ENCODE results near the gene MMP27.

The MMP27 gene

GRCh38 chr11:102664001-102664752 is 41.4 kb downstream of the MMP27 start:
- Histone ChIP-seq H3K79me2 (ENCODE audit: control insufficient read depth, insufficient read depth, low read length, unreplicated experiment) (no peaks in the 10 kb centered on the region), H3K4me3 (ENCODE audit: low read depth, low read length) (no peak overlapping the region), H3K4me1 (ENCODE audit: control insufficient read depth, insufficient read depth, low read length, unreplicated experiment) (no peaks in the 10 kb centered on the region), H2AFZ (ENCODE audit: low read length, unreplicated experiment) (no peak overlapping the region), H3K27me3 (ENCODE audit: insufficient read depth, low read length) (0 out of 2 replicates have a peak, but pooled peaks cover 7% of the 10 kb centered on the region), H3K27ac (ENCODE audit: low read depth, low read length) (no peak overlapping the region), H3K36me3 (ENCODE audit: insufficient read depth, low read length) (no peaks in the 10 kb centered on the region)

GRCh38 chr11:102662607-102663006 is 43.0 kb downstream of the MMP27 start:
- Histone ChIP-seq H3K4me3 (ENCODE audit: low read depth, low read length) (no peak overlapping the region), H2AFZ (ENCODE audit: low read length, unreplicated experiment) (no peak overlapping the region), H3K4me1 (ENCODE audit: control insufficient read depth, insufficient read depth, low read length, unreplicated experiment) (no peaks in the 10 kb centered on the region), H3K27ac (ENCODE audit: low read depth, low read length) (no peak overlapping the region), H3K36me3 (ENCODE audit: insufficient read depth, low read length) (no peaks in the 10 kb centered on the region), H3K79me2 (ENCODE audit: control insufficient read depth, insufficient read depth, low read length, unreplicated experiment) (no peaks in the 10 kb centered on the region), H3K27me3 (ENCODE audit: insufficient read depth, low read length) (peaks cover 9% of the 10 kb centered on the region)

- Histone ChIP-seq H3K4me3 (ENCODE audit: low read depth, low read length) (no peak overlapping the region), H3K79me2 (ENCODE audit: control insufficient read depth, insufficient read depth, low read length, unreplicated experiment) (no peaks in the 10 kb centered on the region), H2AFZ (ENCODE audit: low read length, unreplicated experiment) (no peak overlapping the region), H3K27ac (ENCODE audit: low read depth, low read length) (no peak overlapping the region), H3K36me3 (ENCODE audit: insufficient read depth, low read length) (no peaks in the 10 kb centered on the region), H3K4me1 (ENCODE audit: control insufficient read depth, insufficient read depth, low read length, unreplicated experiment) (no peaks in the 10 kb centered on the region), H3K27me3 (ENCODE audit: insufficient read depth, low read length) (peaks cover 22% of the 10 kb centered on the region)
These were observed 44.5 kb downstream of the MMP27 start for GRCh38 chr11:102661040-102661439.

- peaks cover 29% of the 10 kb centered on the region for H3K27me3 ChIP-seq (ENCODE audit: insufficient read depth, low read length)
- no peaks in the 10 kb centered on the region for H3K79me2 ChIP-seq (ENCODE audit: control insufficient read depth, insufficient read depth, low read length, unreplicated experiment)
- H2AFZ ChIP-seq (ENCODE audit: low read length, unreplicated experiment): no peak overlapping the region
- no peak overlapping the region for H3K4me3 ChIP-seq (ENCODE audit: low read depth, low read length)
- H3K4me1 ChIP-seq (ENCODE audit: control insufficient read depth, insufficient read depth, low read length, unreplicated experiment): no peaks in the 10 kb centered on the region
- no peak overlapping the region for H3K27ac ChIP-seq (ENCODE audit: low read depth, low read length)
- no peaks in the 10 kb centered on the region for H3K36me3 ChIP-seq (ENCODE audit: insufficient read depth, low read length)
These were observed 49.0 kb downstream of the MMP27 start for GRCh38 chr11:102656528-102656927.

- H3K4me3 ChIP-seq (ENCODE audit: low read depth, low read length): no peak overlapping the region
- H3K4me1 ChIP-seq (ENCODE audit: control insufficient read depth, insufficient read depth, low read length, unreplicated experiment): no peaks in the 10 kb centered on the region
- no peak overlapping the region for H2AFZ ChIP-seq (ENCODE audit: low read length, unreplicated experiment)
- H3K36me3 ChIP-seq (ENCODE audit: insufficient read depth, low read length): no peaks in the 10 kb centered on the region
- no peak overlapping the region for H3K27ac ChIP-seq (ENCODE audit: low read depth, low read length)
- H3K27me3 ChIP-seq (ENCODE audit: insufficient read depth, low read length): peaks cover 29% of the 10 kb centered on the region
- no peaks in the 10 kb centered on the region for H3K79me2 ChIP-seq (ENCODE audit: control insufficient read depth, insufficient read depth, low read length, unreplicated experiment)
These were observed 50.0 kb downstream of the MMP27 start for GRCh38 chr11:102655547-102655946.

- Histone ChIP-seq H3K79me2 (ENCODE audit: control insufficient read depth, insufficient read depth, low read length, unreplicated experiment) (no peaks in the 10 kb centered on the region), H3K4me3 (ENCODE audit: low read depth, low read length) (no peak overlapping the region), H3K4me1 (ENCODE audit: control insufficient read depth, insufficient read depth, low read length, unreplicated experiment) (no peaks in the 10 kb centered on the region), H2AFZ (ENCODE audit: low read length, unreplicated experiment) (no peak overlapping the region), H3K27ac (ENCODE audit: low read depth, low read length) (no peak overlapping the region), H3K27me3 (ENCODE audit: insufficient read depth, low read length) (peaks cover 27% of the 10 kb centered on the region), H3K36me3 (ENCODE audit: insufficient read depth, low read length) (no peaks in the 10 kb centered on the region)
These were observed 50.8 kb downstream of the MMP27 start for GRCh38 chr11:102654761-102655160.

GRCh38 chr11:102653744-102654291 is 51.8 kb downstream of the MMP27 start:
- H3K27me3 ChIP-seq (ENCODE audit: insufficient read depth, low read length): peaks cover 23% of the 10 kb centered on the region
- H2AFZ ChIP-seq (ENCODE audit: low read length, unreplicated experiment): no peak overlapping the region
- H3K4me3 ChIP-seq (ENCODE audit: low read depth, low read length): no peak overlapping the region
- H3K36me3 ChIP-seq (ENCODE audit: insufficient read depth, low read length): no peaks in the 10 kb centered on the region
- no peaks in the 10 kb centered on the region for H3K79me2 ChIP-seq (ENCODE audit: control insufficient read depth, insufficient read depth, low read length, unreplicated experiment)
- H3K4me1 ChIP-seq (ENCODE audit: control insufficient read depth, insufficient read depth, low read length, unreplicated experiment): no peaks in the 10 kb centered on the region
- no peak overlapping the region for H3K27ac ChIP-seq (ENCODE audit: low read depth, low read length)

- H3K27me3 ChIP-seq (ENCODE audit: insufficient read depth, low read length): no peaks in the 10 kb centered on the region; the same call in 1 of the 2 replicates
- no peaks in the 10 kb centered on the region for H3K4me1 ChIP-seq (ENCODE audit: control insufficient read depth, insufficient read depth, low read length, unreplicated experiment)
- no peaks in the 10 kb centered on the region for H3K79me2 ChIP-seq (ENCODE audit: control insufficient read depth, insufficient read depth, low read length, unreplicated experiment)
- H2AFZ ChIP-seq (ENCODE audit: low read length, unreplicated experiment): no peak overlapping the region
- H3K4me3 ChIP-seq (ENCODE audit: low read depth, low read length): no peak overlapping the region
- H3K36me3 ChIP-seq (ENCODE audit: insufficient read depth, low read length): no peaks in the 10 kb centered on the region
- no peak overlapping the region for H3K27ac ChIP-seq (ENCODE audit: low read depth, low read length)
These were observed 58.1 kb downstream of the MMP27 start for GRCh38 chr11:102647430-102647829.

GRCh38 chr11:102643941-102644340 is 61.6 kb downstream of the MMP27 start:
- no peaks in the 10 kb centered on the region for H3K4me1 ChIP-seq (ENCODE audit: control insufficient read depth, insufficient read depth, low read length, unreplicated experiment)
- H3K27me3 ChIP-seq (ENCODE audit: insufficient read depth, low read length): no peaks in the 10 kb centered on the region
- no peaks in the 10 kb centered on the region for H3K36me3 ChIP-seq (ENCODE audit: insufficient read depth, low read length)
- no peak overlapping the region for H3K27ac ChIP-seq (ENCODE audit: low read depth, low read length)
- H3K4me3 ChIP-seq (ENCODE audit: low read depth, low read length): no peak overlapping the region
- H2AFZ ChIP-seq (ENCODE audit: low read length, unreplicated experiment): no peak overlapping the region
- no peaks in the 10 kb centered on the region for H3K79me2 ChIP-seq (ENCODE audit: control insufficient read depth, insufficient read depth, low read length, unreplicated experiment)

Data from ACC112 (cell line).